HepG2 (cell line): ENCODE data around the gene KIZ. TPM values are rescaled to one million over a fixed set of nuclear protein-coding genes. Genes with fewer than 3 reads are reported as not detected.

ENCODE experiments used
- ATAC-seq: fragments of 200-7000 bp; cut with Tn5 transposase; 3 replicates; pipeline ENCODE4 v1.9.1; 2020; ENCODE audit warnings: mild to moderate bottlenecking, moderate library complexity
- BruUV-seq: library from RNA; stranded (reverse); fragments of 400-500 nt; replicated peaks from 2 replicates; lab custom pipeline; 2021; lab: Mats Ljungman, UMichigan
- CTCF ChIA-PET: fragments of 300-600 bp; formaldehyde crosslinking; extraction: SDS; loops from one replicate; lab custom pipeline; 2021; ENCODE audit warnings: low total read pairs, inconsistent platforms, low intra/inter-chr PET ratio; lab: Yijun Ruan, JAX
- POLR2A ChIA-PET: fragments of 350-600 bp; sonication (Branson Sonifier 250); formaldehyde crosslinking; loops from one replicate; lab custom pipeline; 2020; ENCODE audit warnings: antibody characterized with exemption, inconsistent platforms; lab: Yijun Ruan, JAX
- DNase-seq: peaks from one replicate; pipeline ENCODE4 v3.0.0-alpha.2; 2015; ENCODE audit warnings: low spot score
- FAIRE-seq: peaks from 3 replicates; lab custom pipeline; 2011; peaks lifted over from hg19 to GRCh38; lab: Jason Lieb, UNC
- H2AFZ ChIP-seq: one replicate; pipeline ENCODE4 v1.6.1; 2011; ENCODE audit warnings: low read length, inconsistent platforms
- H3K27ac ChIP-seq: fragments of 300-600 bp; 3 replicates; pipeline ENCODE4 v1.8.0; 2011; ENCODE audit warnings: mixed run types, mild to moderate bottlenecking, mixed read lengths, low read length, inconsistent platforms; ENCODE audit not compliant: insufficient read depth; ENCODE audit errors: extremely low read length
- H3K27me3 ChIP-seq, 2 experiments: fragments of 200-600 bp in 1 of 2; 2 replicates in 1 of 2; 3 replicates in 1 of 2; pipeline versions ENCODE4 v1.6.0 to v1.8.0; 2011; ENCODE audit warnings: low read length in 2 of 2, mild to moderate bottlenecking in 2 of 2, moderate library complexity in 2 of 2, inconsistent platforms in 1 of 2; ENCODE audit not compliant: insufficient read depth in 2 of 2, control insufficient read depth in 1 of 2
- H3K36me3 ChIP-seq, 2 experiments: fragments of 200-600 bp in 1 of 2; replicated peaks in 1 of 2; 2 replicates in 1 of 2; 3 replicates in 1 of 2; pipeline versions ENCODE4 v1.5.1 to v1.8.0; 2011; ENCODE audit warnings: low read length in 2 of 2, inconsistent platforms in 1 of 2; ENCODE audit not compliant: insufficient read depth in 2 of 2, control insufficient read depth in 1 of 2
- H3K4me1 ChIP-seq: 2 replicates; pipeline ENCODE4 v1.5.1; 2012; ENCODE audit warnings: low read length, inconsistent platforms; ENCODE audit not compliant: insufficient read depth
- H3K4me2 ChIP-seq: 2 replicates; pipeline ENCODE4 v1.6.0; 2011; ENCODE audit warnings: low read depth, low read length, inconsistent platforms
- H3K4me3 ChIP-seq, 3 experiments: fragments of 200-600 bp in 1 of 3; sonication (generic), shearing (Covaris generic) in 1 of 3; replicated peaks in 1 of 3; 2 replicates each; pipeline ENCODE4 v1.5.1; 2011 to 2016; ENCODE audit warnings: low read length in 3 of 3, inconsistent platforms in 2 of 3, low read depth in 2 of 3, mild to moderate bottlenecking in 2 of 3, control low read depth in 1 of 3, mixed read lengths in 1 of 3; ENCODE audit not compliant: insufficient read depth in 1 of 3
- H3K79me2 ChIP-seq: one replicate; pipeline ENCODE4 v1.6.1; 2011; ENCODE audit warnings: low read length, inconsistent platforms; ENCODE audit not compliant: insufficient read depth
- H3K9ac ChIP-seq: 2 replicates; pipeline ENCODE4 v1.6.0; 2011; ENCODE audit warnings: mild to moderate bottlenecking, low read depth, low read length, inconsistent platforms; ENCODE audit not compliant: insufficient read depth
- H3K9me3 ChIP-seq: 2 replicates; pipeline ENCODE4 v1.5.1; 2012; ENCODE audit warnings: mild to moderate bottlenecking, low read length
- H4K20me1 ChIP-seq: 2 replicates; pipeline ENCODE4 v1.6.0; 2011; ENCODE audit warnings: inconsistent platforms, mild to moderate bottlenecking, low read length, moderate library complexity; ENCODE audit not compliant: insufficient read depth
- KLF16 ChIP-seq, 2 experiments: sonication (generic) in 1 of 2; formaldehyde crosslinking in 1 of 2; IDR thresholded peaks; 2 replicates each; pipeline versions ENCODE4 v1.6.1 to v1.8.0; 2016 to 2023; ENCODE audit warnings: missing genetic modification reagents in 2 of 2, missing compliant biosample characterization in 1 of 2
- ZNF180 ChIP-seq: sonication (generic); formaldehyde crosslinking; IDR thresholded peaks from 2 replicates; pipeline ENCODE4 v1.4.0; 2020; ENCODE audit warnings: low read depth, missing genetic modification reagents, borderline replicate concordance
- ZNF235 ChIP-seq: sonication (generic); formaldehyde crosslinking; IDR thresholded peaks from 2 replicates; pipeline ENCODE4 v1.8.1; 2023; ENCODE audit warnings: mild to moderate bottlenecking, missing genetic modification reagents, borderline replicate concordance
- ZNF724P ChIP-seq: sonication (generic); formaldehyde crosslinking; IDR thresholded peaks from 2 replicates; pipeline ENCODE4 v1.8.0; 2022; ENCODE audit warnings: missing genetic modification reagents, borderline replicate concordance
- WGBS: methylation state at CpG from one replicate; pipeline ENCODE4 v1.1.6; 2017; ENCODE audit warnings: low lambda C conversion rate; 5-methylcytosine and 5-hydroxymethylcytosine counted together
- in situ Hi-C: cut with HindIII; loops from 2 replicates; pipeline ENCODE4 v1.10.0; 2017; ENCODE audit warnings: low pct_unique_long_range_greater_than_20kb; ENCODE audit not compliant: extremely low pct_ligation_motif_present
- intact Hi-C: fragments of 100-400 bp; cut with micrococcal nuclease; formaldehyde crosslinking; loops from one replicate; pipeline ENCODE4 v1.10.0; 2022; ENCODE audit not compliant: unreplicated experiment
- polyA plus RNA-seq, 8 experiments: library from polyadenylated mRNA; depleted of rRNA in 3 of 8; stranded (reverse) in 7 of 8; unstranded in 1 of 8; fragments of >200 nt; fragmentation: Illumina TruSeq in 4 of 8; extraction: Trizol in 4 of 8; gene quantifications; 2 replicates each; pipeline versions ENCODE4 v1.2.1 to v1.2.3, GENCODE V29; 2011 to 2016; ENCODE audit warnings: low read depth in 4 of 8, missing spikeins in 1 of 8, mixed read lengths in 1 of 8; ENCODE audit not compliant: insufficient read depth in 1 of 8
- total RNA-seq, 5 experiments: library from RNA; depleted of rRNA; stranded (reverse); fragments of >200 nt; fragmentation: Illumina TruSeq; extraction: Trizol; gene quantifications; 2 replicates each; pipeline ENCODE4 v1.2.3, GENCODE V29; 2016; ENCODE audit warnings: low read depth in 1 of 5

The KIZ gene
- total and polyA plus RNA-seq, 2 of the 13 experiments (the other 11 are each of a cell fraction or from before 2014, with no cell fraction given): 46.3 to 114 TPM

DNA sequence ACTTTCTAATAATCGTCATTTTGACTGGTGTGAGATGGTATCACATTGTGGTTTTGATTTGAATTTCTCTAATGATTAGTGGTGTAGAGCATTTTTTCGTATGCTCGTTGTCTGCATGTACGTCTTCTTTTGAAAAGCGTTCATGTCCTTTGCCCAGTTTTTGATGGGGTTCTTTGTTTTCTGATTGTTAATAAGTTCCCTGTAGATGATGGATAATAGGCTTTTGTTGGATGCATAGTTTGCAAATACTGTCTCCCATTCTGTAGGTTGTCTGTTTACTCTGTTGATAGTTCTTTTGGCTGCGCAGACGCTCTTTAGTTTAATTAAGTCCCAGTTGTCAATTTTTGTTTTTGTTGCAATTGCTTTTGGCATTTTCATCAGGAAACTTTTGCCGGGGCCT is 144.9 kb downstream of the KIZ start:
- ChIA-PET POLR2A (no interaction called here), CTCF (no interaction called here)
- H2AFZ ChIP-seq: no peak overlapping the region
- in situ Hi-C loops (no loop called here), intact Hi-C loops (no loop called here)
- H3K4me1 ChIP-seq: no peaks in the 10 kb centered on the region
- no peak overlapping the region for H3K4me2 ChIP-seq
- no TSS peak for BruUV-seq
- FAIRE-seq (peak; percentile 63), ATAC-seq (no peak), DNase-seq (no peak)
- no peak overlapping the region for H3K4me3 ChIP-seq
- no peaks in the 10 kb centered on the region for H4K20me1 ChIP-seq
- no peaks in the 10 kb centered on the region for H3K79me2 ChIP-seq
- H3K27me3 ChIP-seq: peaks cover 3 to 39% of the 10 kb centered on the region in 2 experiments; a peak in 4 of 5 replicates
- H3K36me3 ChIP-seq: no peaks in the 10 kb centered on the region
- TF ChIP-seq KLF16 (CRISPR knock-in tag; IDR thresholded peaks at IDR 0.05) (no peak), ZNF235 (CRISPR knock-in tag) (no peak)
- no peaks in the 10 kb centered on the region for H3K9me3 ChIP-seq
- no peak overlapping the region for H3K27ac ChIP-seq
- WGBS: 55% methylated on average over 8 of the region's 8 CpGs
- no peak overlapping the region for H3K9ac ChIP-seq

DNA sequence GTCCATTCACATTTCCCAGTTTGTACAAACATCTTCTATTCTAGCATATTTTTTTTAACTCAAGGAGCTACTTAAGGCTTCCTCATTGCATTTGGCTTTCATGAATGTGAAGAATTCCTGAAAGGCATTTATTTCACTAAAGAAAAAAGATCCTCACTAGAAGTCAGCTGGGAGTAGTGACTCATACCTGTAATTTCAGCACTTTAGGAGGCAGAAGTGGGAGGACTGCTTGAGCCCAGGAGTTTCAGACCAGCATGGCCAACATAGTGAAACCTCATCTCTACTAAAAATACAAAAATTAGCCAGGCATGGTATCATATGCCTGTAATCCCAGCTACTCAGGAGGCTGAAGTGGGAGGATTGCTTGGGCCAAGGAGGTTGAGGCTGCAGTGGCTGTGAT is 146.4 kb downstream of the KIZ start:
- Histone ChIP-seq H3K4me3 (no peak overlapping the region), H3K27ac (no peak overlapping the region), H4K20me1 (no peaks in the 10 kb centered on the region), H3K4me1 (no peaks in the 10 kb centered on the region), H3K9ac (no peak overlapping the region), H3K4me2 (no peak overlapping the region), H3K9me3 (no peaks in the 10 kb centered on the region), H2AFZ (no peak overlapping the region), H3K27me3 (peaks cover 0 to 26% of the 10 kb centered on the region in 2 experiments; a peak in 3 of 5 replicates), H3K79me2 (no peaks in the 10 kb centered on the region), H3K36me3 (no peaks in the 10 kb centered on the region)
- ATAC-seq (no peak), FAIRE-seq (no peak), DNase-seq (no peak)
- in situ Hi-C loops (no loop called here), intact Hi-C loops (no loop called here)
- BruUV-seq: no TSS peak
- no peak for TF ChIP-seq ZNF180 (CRISPR knock-in tag)
- TF ChIP-seq ZNF724P: no peak
- POLR2A ChIA-PET: no interaction called here
- CTCF ChIA-PET: no interaction called here
